Skeletal muscle cell (primary cell): ENCODE data around the gene DBT.
A peak's percentile ranks its signal among the peaks of the same experiment; 100 is the strongest.
"Not testable (repeated sequence)": the region's sequence is repeated elsewhere in the genome, so short reads cannot be mapped to it uniquely, and the experiment has no call there.

Source experiments
- DNase-seq: peaks from one replicate; pipeline ENCODE4 v3.0.0-alpha.2; 2010; ENCODE audit warnings: low read depth
- H3K4me3 ChIP-seq: 2 replicates; pipeline ENCODE4 v1.5.1; 2011; ENCODE audit warnings: low read depth, mild to moderate bottlenecking, control low read depth, low read length, moderate library complexity

The DBT gene

DNA sequence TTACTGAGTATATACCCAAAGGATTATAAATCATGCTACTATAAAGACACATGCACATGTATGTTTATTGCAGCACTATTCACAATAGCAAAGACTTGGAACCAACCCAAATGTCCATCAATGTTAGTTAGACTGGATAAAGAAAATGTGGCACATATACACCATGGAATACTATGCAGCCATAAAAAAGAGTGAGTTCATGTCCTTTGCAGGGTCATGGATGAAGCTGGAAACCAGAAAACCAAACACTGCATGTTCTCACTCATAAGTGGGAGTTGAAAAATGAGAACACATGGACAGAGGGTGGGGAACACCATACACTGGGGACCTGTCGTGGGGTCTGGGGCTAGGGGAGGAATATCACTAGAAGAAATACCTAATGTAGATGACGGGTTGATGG is 44.0 kb downstream of the DBT start:
- not testable (repeated sequence) for DNase-seq, H3K4me3 ChIP-seq

DNA sequence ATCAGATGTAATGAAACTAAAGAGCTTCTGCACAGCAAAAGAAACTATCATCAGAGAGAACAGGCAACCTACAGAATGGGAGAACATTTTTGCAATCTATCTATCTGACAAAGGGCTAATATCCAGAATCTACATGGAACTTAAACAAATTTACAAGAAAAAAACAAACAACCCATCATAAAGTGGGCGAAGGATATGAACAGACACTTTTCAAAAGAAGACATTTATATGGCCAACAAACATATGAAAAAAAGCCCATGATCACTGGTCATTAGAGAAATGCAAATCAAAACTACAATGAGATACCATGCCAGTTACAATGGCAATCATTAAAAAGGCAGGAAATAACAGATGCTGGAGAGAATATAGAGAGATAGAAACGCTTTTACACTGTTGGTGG is 44.5 kb downstream of the DBT start:
- H3K4me3 ChIP-seq, DNase-seq: not testable (repeated sequence)

DNA sequence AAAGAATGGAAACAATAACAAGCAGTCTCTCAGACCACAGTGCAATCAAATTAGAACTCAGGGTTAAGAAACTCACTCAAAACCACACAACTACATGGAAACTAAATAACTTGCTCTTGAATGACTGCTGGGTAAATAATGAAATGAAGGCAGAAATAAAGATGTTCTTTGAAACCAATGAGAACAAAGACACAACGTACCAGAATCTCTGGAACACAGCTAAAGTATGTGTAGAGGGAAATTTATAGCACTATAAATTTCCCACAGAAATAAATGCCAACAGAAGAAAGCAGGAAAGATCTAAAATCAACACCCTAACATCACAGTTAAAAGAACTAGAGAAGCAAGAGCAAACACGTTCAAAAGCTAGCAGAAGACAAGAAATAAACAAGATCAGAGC is 46.9 kb downstream of the DBT start:
- H3K4me3 ChIP-seq, DNase-seq: not testable (repeated sequence)

DNA sequence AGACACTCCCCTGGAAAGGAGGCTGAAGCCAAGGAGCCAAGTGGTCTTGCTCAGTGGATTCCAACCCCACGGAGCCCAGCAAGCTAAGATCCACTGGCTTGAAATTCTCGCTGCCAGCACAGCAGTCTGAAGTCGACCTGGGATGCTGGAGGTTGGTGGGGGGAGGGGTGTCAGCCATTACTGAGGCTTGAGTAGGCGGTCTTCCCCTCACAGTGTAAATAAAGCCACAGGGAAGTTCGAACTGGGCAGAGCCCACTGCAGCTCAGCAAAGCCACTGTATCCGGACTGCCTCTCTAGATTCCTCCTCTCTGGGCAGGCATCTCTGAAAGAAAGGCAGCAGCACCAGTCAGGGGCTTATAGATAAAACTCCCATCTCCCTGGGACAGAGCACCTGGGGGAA is 49.6 kb downstream of the DBT start:
- not testable (repeated sequence) for H3K4me3 ChIP-seq, DNase-seq

DNA sequence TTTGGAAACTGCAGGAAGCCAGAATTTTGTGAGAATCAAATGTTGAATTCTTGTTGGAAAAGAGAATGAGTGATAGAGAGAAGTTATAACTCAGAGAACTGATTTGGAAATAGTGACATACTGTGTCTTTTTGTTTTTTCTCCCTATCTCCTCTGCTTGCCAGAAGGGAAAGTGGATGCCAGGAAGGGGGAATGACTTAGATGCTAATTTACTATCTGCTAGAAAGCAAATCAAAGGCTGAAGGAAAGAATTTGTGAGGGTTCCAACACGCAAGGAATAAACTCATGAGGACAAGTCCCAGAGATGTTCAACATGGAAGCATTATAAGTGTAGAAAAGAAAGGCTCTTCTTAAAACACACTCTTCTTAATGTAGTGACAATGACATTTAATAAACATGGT is 51.0 kb downstream of the DBT start:
- H3K4me3 ChIP-seq: no peak overlapping the region
- DNase-seq: no peak

DNA sequence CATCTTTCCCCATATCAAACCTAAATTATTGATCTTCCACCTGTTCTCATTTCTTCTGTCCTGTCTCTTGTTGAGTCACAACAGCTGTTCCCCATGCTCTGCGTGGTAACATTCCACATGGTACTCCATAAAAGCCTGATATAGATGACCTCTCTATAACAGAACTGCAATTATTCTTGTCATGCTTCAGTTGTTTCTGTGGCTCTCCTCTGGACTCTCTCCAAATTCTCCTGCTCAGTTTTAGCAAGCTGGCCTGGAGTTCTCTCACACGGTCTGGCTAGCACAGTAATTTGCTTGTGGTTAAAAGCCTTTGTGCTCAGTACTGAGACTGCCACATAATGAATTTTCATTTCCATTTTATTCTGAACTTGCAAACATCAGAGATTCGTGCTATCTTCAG is 61.0 kb downstream of the DBT start:
- peak; percentile 73 for DNase-seq
- no peak overlapping the region for H3K4me3 ChIP-seq

DNA sequence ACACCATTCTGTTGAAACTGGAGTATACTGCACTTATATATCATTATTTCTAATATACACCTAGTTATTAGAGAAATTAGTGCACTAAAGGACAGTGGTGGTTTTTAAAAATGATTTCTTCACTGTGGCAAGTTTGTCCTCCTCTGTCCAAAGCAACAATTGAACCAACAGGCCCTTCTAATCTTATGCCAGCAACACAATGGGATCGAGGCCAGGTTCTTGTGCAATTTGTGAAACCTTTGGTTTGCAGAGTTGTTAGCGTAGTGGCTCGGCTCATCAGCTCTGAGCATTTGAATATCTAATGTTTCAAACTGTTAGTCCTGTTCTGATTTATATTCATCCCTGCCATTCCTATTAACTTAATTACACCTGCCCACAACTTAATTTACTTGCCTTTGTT is 61.7 kb downstream of the DBT start:
- DNase-seq: peak; percentile 26
- H3K4me3 ChIP-seq: no peak overlapping the region

DNA sequence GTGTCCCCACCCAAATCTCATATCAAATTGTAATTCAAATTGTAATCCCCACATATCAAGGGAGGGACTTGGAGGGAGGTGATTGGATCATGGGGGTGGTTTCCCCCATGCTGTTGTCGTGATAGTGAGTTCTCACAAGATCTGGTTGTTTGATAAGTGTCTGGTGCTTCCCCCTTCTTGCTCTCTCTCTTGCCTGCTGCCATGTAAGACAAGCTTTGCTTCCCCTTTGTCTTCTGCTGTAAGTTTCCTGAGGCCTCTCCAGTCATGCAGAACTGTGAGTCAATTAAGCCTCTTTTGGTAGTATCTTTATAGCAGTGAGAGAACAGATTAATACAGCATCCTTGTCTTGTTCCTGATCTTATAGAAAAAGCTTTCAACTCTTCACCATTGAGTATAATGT is 65.1 kb downstream of the DBT start:
- H3K4me3 ChIP-seq: no peak overlapping the region
- no peak for DNase-seq

DNA sequence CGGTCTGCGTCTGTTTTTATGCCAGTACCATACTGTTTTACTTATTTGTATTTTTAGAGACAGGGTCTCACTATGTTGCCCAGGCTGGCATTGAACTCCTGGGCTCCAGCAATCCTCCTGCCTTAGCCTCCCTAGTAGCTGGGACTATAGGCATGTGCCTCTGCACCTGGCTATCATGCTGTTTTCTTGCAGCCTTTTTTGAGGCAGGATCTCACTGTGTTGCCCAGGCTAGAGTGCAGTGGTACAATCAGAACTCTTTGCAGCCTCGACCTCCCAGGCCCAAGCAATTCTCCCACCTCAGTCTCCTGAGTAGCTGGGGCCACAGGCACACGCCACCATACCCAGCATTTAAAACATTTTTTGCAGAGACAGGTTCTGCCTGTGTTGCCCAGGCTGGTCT is 66.3 kb downstream of the DBT start:
- DNase-seq: no peak
- no peak overlapping the region for H3K4me3 ChIP-seq

DNA sequence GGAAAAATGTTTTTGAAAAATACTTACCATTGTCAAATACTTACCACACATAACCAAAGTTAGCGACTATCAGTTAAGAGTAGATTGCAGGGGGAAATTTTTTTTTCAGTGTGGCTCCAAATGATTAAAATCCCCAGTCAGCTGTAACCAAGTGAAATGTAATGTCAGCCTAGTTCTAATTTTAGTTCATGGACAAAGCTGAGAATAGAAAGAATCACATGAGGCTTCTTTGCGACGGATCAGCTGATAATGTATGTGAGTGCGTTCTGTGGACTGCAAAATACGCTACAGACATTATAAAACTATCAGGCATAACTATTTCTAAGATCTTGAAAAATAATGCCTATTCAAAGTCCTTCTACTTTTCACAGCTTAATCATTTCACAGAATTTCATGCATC is 71.5 kb downstream of the DBT start, which contains the start of gene LRRC39:
Gene LRRC39, minus strand, starts transcription at position 166 of the 400 bp plus-strand sequence. CDS start 9,740 bp downstream, outside the sequence.
- H3K4me3 ChIP-seq: no peak within 1 kb of the TSS
- DNase-seq: no peak

DNA sequence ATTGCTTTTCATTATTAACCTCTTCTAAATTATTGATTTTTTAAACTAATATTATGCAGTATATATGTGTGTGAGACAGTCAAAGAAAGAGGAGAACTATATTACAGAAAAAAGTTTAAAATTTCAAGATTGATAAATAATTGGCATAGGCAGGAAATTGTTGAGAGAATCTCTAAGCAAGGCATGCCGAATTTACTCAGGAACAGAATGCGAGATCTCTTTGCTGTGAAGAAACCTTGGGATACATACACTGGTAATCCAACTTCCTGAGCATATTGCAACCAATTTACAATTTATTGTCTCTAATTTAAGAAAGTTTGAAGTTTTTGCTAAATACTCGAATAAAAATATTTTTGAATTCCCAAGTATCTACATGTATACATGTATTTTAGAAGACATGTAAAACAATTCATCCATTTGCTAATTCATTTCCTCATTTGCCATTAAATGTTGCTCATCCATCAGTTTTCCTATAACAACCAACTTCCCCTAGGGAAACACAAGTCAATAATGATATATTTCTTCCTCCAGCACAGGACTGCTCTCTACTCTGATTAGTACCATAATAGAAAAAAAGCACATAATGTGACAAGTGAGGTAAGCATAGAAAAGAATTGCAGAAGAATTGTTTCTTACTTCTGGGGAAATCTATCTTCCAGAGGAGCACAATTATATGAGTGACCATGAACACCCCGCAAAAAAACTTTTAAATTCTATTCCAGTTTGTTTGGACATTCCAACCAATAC is 72.2 kb downstream of the DBT start:
- no peak for DNase-seq
- H3K4me3 ChIP-seq: no peak overlapping the region

DNA sequence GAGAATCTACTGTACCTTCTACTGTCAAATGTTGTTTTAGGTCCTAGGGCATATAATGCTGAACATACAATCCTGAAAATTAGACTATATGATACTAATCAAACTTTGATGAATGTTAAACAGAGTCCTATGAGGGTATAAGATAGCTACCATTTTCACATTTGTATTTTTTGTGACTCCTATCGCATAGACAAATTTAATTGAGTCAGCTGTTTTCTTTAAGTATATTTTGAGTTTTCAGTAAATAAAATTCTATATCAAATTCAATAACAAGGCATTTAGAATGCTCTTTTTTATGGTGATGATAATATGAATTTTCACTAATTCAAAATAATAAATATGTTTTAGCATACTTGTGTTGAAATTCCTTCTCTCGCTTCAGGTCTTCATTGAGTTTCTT is 81.6 kb downstream of the DBT start:
- H3K4me3 ChIP-seq: no peak overlapping the region
- no peak for DNase-seq

DNA sequence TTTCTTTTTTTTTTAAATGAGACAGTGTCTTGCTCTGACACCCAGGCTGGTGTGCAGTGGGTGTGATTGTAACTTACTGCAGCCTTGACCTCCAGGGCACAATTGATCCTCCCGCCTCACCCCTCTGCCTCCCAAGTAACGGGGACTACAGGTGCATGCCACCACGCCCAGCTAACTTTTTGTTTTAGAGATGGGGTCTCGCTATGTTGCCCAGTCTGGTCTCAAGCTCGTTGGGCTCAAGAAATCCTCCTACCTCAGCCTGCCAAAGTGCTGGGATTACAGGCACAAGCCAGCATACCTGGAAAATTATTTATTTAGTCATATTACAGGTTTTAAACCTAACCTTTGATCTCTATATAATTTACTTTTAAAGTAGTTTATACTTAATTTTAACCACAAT is 84.9 kb downstream of the DBT start:
- H3K4me3 ChIP-seq: no peak overlapping the region
- no peak for DNase-seq

DNA sequence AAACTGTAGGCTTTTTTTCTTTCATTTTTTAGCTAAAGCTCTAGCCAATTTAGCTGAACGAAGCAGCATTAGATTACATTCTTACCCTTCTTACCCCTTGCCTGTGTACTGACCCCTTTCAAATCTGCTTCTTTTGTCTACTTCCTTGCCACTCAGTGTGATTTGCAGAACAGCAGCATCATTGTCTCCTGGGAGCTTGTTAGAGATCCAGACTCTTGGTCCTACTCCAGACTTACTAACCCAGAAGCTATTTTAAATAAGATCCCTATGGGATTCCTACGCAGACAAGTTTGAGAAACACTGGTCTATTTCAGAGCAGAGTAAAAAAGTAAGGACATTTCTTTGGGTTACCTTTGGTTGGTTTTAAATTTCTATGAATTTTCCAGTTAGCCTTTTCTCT is 85.4 kb downstream of the DBT start:
- peak; percentile 93 for DNase-seq
- no peak overlapping the region for H3K4me3 ChIP-seq

DNA sequence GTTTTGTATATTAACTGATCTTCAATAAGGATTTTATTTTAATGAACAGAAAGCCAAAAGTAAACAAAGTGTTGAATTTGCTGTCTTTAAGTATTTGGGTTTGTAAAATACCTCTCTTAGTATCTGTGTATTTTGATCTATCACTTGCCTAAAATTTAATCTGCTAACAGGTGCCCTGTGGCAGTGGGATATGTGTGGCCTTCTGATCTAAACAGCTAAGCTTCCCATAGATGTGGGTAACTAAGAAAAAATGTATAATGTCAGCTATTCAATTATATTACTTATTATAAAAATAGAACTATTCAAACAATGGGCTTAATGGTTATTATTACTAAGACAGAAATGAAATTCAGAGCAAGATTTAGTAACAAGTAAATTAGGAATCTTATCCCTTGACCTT is 86.8 kb downstream of the DBT start:
- DNase-seq: no peak
- H3K4me3 ChIP-seq: no peak overlapping the region

DNA sequence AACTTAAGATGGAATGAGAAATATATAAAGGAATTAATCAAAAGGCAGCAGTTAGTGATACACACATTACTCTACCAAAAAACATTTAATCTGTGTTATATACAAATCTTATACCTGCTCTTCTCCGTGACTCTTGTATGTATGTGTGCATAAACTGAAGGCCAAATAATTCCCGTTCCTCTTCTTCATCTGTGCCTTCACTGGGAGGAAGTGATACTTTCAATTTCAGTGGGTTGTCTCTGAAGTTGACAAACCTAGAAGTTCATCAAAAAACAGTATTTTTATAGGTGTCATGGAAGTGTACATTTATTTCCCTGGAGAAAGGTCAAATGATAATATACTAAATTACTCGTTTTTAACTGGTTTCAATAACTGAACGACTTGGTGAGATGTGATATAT is 97.4 kb downstream of the DBT start:
- no peak overlapping the region for H3K4me3 ChIP-seq
- no peak for DNase-seq

DNA sequence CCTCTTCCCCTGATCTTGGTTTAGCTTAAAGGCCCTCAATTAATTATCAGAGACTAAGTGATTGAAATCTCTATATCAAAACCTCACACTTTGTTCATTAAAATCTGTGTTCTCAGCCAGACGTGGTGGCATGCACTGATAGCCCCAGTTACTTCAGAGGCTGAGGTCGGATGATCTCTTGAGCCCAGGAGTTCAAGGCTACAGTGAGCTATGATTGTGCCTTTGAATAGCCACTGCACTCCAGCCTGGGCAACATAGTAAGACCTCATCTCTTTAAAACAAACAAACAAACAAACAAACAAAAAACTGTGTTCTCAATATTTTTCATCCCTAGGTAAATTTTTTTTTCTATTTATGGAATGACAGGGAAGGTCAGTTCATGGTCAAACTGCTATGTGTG is 98.0 kb downstream of the DBT start:
- DNase-seq: no peak
- no peak overlapping the region for H3K4me3 ChIP-seq

DNA sequence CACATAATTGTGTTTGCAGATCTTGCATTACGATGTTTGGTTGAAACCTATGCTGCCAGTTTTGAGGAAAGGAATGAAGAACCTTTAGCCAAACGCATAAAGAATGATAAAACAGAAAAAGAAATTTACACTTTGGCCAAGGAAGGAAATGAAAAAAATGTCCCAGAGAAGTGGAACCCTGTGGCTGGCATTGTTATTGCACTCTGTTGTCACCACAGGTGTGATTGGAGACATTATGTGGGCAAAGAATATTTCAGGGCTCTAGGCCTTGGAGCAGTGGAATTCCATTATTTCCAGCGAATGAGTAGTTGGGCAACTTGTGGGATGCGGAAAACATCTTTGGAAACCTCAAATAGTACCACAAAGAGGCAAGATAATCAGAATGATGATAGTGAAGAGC is 101.8 kb downstream of the DBT start:
- H3K4me3 ChIP-seq: no peak overlapping the region
- no peak for DNase-seq

DNA sequence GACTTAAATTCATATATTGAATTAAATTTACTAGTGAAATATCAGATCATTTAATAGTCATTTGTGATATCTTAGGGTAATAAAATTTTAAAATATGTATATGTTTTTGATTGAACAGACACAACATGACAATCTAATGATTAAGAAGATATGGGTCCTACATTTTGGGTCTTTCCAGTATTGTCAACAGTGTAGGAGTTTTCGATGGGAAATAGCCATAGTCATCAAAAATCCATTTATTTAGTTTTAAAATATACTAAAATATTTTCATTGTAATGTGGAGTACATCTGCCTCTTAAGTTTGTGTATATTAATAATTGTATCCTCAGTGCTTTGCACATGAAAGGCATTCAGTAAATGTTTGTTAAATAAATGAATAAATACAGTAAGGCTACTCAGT is 102.7 kb downstream of the DBT start:
- no peak overlapping the region for H3K4me3 ChIP-seq
- no peak for DNase-seq

DNA sequence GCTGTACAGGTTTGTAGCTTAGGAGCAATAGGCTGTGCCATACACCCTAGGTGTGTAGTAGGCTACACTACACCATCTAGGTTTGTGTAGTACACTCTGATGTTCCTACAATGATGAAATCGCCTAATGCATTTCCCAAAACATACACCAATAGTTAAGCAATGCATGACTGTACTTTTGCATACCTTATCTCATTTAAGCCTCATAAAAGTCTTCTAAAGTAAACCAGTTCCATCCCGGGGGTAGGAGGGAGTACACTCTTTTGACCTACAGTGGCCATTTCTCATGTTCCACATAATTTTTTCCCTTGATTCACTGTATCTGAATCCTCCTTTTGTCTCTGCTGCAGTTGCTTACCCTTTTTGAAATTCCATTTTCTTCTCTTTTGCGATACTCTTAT is 104.5 kb downstream of the DBT start:
- no peak overlapping the region for H3K4me3 ChIP-seq
- no peak for DNase-seq

DNA sequence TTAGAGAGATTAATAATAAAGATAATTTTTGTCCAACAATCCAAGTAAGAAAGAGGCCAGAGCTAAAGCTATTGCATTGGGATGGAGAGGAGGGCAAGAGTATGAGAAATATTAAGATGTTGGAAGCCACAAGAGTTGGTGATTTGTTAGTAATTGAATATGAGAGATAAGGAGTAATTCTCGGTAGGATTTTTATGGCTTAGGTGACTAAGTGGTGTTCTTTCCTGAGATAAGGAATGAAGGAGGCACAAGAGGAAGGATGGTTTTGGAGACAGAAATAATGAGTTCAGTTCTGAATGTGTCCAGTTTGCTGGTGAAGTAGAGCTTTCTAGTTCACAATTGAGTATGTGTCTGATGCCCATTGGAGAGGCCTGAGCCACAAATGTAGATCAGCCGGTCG is 107.3 kb downstream of the DBT start:
- no peak overlapping the region for H3K4me3 ChIP-seq
- DNase-seq: no peak

DNA sequence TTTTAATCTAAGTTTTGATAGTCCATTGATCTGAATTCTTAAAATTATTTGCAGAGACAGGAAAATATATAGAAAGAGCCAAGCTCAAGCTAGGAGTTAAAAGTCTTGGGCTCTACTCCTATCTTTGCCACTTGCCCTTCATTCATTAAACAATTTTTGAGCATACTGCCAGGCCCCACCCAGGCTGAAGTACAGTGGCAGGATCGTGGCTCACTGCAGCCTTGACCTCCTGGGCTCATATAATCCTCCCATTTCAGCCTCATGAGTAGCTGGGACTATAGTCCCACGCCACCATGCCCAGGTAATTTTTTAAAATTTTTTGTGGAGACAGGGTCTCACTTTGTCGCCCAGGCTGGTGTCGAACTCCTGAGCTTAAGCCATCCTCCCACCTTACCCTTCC is 108.4 kb downstream of the DBT start:
- H3K4me3 ChIP-seq: no peak overlapping the region
- no peak for DNase-seq
